ENCODE data around the gene PSG7.
"Not testable (repeated sequence)": the region's sequence is repeated elsewhere in the genome, so short reads cannot be mapped to it uniquely, and the experiment has no call there.

DNA sequence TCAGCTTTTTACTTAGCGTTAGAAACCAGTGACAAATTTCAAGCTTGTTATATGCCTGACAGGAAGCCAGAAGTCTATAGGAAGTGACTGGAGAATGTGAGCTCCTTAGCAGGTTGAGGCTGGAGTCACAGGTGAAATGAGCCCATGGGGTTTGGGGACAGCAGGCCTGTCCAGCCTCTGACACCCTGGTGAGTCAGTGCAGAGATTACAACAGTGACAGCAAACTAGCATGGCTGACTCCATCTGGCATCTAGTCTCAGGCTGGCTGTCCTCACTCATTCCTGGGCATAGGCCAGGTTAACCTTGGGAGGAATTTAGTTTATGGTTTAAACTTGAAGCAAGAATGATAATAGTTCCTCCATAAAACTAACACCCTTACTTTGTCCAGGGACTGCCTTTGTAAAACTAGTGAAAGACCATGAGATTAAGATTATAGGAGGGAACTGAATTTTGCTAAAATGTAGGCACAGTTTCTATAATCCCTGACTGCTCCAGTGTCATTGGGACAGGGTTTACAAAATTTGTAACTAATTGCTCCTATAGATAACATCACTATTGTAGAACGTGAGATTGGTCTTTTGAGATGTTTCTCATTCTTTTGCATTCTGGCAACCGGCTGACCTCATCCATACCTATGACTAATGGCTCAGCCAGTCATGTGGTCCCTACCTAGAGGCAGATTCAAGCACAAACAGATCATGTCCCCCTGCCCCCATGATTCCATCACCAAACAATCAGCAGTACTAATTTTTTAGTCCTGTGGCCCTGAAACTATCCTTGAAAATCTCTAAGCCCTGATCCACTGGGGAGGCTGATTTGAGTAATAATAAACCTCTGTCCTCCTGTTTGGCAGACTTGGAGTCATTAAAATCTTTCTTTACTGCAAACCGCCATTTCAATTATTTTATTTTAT is 61.9 kb downstream of the PSG7 start:
- not testable (repeated sequence) for TF ChIP-seq EZH2 (IDR thresholded peaks at IDR 0.05; ENCODE audit: low read length, missing control alignments)
- TF ChIP-seq, protein P1, sequence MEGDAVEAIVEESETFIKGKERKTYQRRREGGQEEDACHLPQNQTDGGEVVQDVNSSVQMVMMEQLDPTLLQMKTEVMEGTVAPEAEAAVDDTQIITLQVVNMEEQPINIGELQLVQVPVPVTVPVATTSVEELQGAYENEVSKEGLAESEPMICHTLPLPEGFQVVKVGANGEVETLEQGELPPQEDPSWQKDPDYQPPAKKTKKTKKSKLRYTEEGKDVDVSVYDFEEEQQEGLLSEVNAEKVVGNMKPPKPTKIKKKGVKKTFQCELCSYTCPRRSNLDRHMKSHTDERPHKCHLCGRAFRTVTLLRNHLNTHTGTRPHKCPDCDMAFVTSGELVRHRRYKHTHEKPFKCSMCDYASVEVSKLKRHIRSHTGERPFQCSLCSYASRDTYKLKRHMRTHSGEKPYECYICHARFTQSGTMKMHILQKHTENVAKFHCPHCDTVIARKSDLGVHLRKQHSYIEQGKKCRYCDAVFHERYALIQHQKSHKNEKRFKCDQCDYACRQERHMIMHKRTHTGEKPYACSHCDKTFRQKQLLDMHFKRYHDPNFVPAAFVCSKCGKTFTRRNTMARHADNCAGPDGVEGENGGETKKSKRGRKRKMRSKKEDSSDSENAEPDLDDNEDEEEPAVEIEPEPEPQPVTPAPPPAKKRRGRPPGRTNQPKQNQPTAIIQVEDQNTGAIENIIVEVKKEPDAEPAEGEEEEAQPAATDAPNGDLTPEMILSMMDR (conservative IDR thresholded peaks at IDR 0.05 in 1 of 2, IDR thresholded peaks at IDR 0.05 in 1 of 2; ENCODE audit: low read depth in 1 of 2, low read length in 2 of 2), result not testable (repeated sequence)
